ENCODE data around the gene TSPAN31. TPM values are rescaled to one million over a fixed set of nuclear protein-coding genes. Genes with fewer than 3 reads are reported as not detected.

The TSPAN31 gene
- total RNA-seq, 1 donor from 2014 or later = 33.2 TPM

GRCh38 chr12:57782608-57783465 lies 38.0 kb downstream of the TSPAN31 start, which contains the start of gene TSFM:
Gene TSFM (plus strand): TSS chr12:57782787. CDS start chr12:57782802, 15 bp downstream.
- peaks cover 11% of the 10 kb centered on the region for H3K4me1 Mint-ChIP-seq
- no peaks in the 10 kb centered on the region for H3K27me3 Mint-ChIP-seq (ENCODE audit: low read depth)
- H3K9me3 Mint-ChIP-seq = no peaks in the 10 kb centered on the region
- peak; percentile 93 to 96 for DNase-seq (ENCODE audit: low spot score in 2 of 2, unreplicated experiment in 2 of 2)
- peak within 1 kb of the TSS; percentile 95 for H3K4me3 Mint-ChIP-seq
- peak within 1 kb of the TSS; percentile 93 for H3K27ac Mint-ChIP-seq
- TF ChIP-seq CTCF (IDR thresholded peaks at IDR 0.05; ENCODE audit: unreplicated experiment) = peak; percentile 82
- peaks cover 16% of the 10 kb centered on the region for H3K36me3 Mint-ChIP-seq

GRCh38 chr12:57783466-57783801 lies 38.6 kb downstream of the TSPAN31 start:
- H3K4me3 Mint-ChIP-seq = peak overlapping the region; percentile 95
- peaks cover 15% of the 10 kb centered on the region for H3K36me3 Mint-ChIP-seq
- H3K4me1 Mint-ChIP-seq = peaks cover 11% of the 10 kb centered on the region
- DNase-seq (ENCODE audit: low spot score in 2 of 2, unreplicated experiment in 2 of 2) = no peak
- H3K27me3 Mint-ChIP-seq (ENCODE audit: low read depth) = no peaks in the 10 kb centered on the region
- no peak overlapping the region for H3K27ac Mint-ChIP-seq
- TF ChIP-seq CTCF (IDR thresholded peaks at IDR 0.05; ENCODE audit: unreplicated experiment) = no peak
- H3K9me3 Mint-ChIP-seq = no peaks in the 10 kb centered on the region

- Mint-ChIP-seq H3K27me3 (ENCODE audit: low read depth) (no peaks in the 10 kb centered on the region), H3K36me3 (peaks cover 18% of the 10 kb centered on the region), H3K9me3 (no peaks in the 10 kb centered on the region), H3K4me3 (peak overlapping the region; percentile 65), H3K27ac (no peak overlapping the region), H3K4me1 (peaks cover 11% of the 10 kb centered on the region)
- TF ChIP-seq CTCF (IDR thresholded peaks at IDR 0.05; ENCODE audit: unreplicated experiment) = no peak
- DNase-seq (ENCODE audit: low spot score in 2 of 2, unreplicated experiment in 2 of 2) = no peak
Observed at GRCh38 chr12:57783861-57784260, 39.0 kb downstream of the TSPAN31 start.

- Mint-ChIP-seq H3K27ac (no peak overlapping the region), H3K4me3 (no peak overlapping the region), H3K27me3 (ENCODE audit: low read depth) (no peaks in the 10 kb centered on the region), H3K4me1 (no peaks in the 10 kb centered on the region), H3K9me3 (no peaks in the 10 kb centered on the region), H3K36me3 (peaks cover 29% of the 10 kb centered on the region)
- no peak for DNase-seq (ENCODE audit: low spot score in 2 of 2, unreplicated experiment in 2 of 2)
- TF ChIP-seq CTCF (IDR thresholded peaks at IDR 0.05; ENCODE audit: unreplicated experiment) = no peak
Observed at GRCh38 chr12:57793920-57794319, 49.1 kb downstream of the TSPAN31 start.

- Mint-ChIP-seq H3K36me3 (peaks cover 30% of the 10 kb centered on the region), H3K27ac (no peak overlapping the region), H3K4me1 (no peaks in the 10 kb centered on the region), H3K27me3 (ENCODE audit: low read depth) (no peaks in the 10 kb centered on the region), H3K9me3 (no peaks in the 10 kb centered on the region), H3K4me3 (no peak overlapping the region)
- no peak for TF ChIP-seq CTCF (IDR thresholded peaks at IDR 0.05; ENCODE audit: unreplicated experiment)
- DNase-seq (ENCODE audit: low spot score in 2 of 2, unreplicated experiment in 2 of 2) = no peak
Observed at GRCh38 chr12:57795354-57795753, 50.5 kb downstream of the TSPAN31 start.

All from mesothelial cell of epicardium (in vitro differentiated cells).